ENCODE results near the gene TLCD2.

DNA sequence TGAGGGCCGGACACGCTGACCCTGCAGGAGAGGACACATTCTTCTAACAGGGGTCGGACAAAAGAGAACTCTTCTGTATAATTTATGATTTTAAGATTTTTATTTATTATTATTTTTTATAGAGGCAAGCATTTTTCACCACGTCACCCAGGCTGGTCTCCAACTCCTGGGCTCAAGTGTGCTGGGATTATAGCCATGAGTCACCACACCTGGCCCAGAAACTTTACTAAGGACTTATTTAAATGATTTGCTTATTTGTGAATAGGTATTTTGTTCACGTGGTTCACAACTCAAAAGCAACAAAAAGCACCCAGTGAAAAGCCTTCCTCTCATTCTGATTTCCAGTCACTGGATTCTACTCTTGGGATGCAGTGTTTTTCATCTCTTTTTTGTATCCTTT is 49.4 kb upstream of the TLCD2 start:
- TF ChIP-seq POLR2A (IDR thresholded peaks at IDR 0.05; ENCODE audit: low read length): no peak
- TF ChIP-seq GATA1 (IDR thresholded peaks at IDR 0.05; ENCODE audit: low read depth, low read length): no peak

Measured in erythroblast (primary cell).